Stimulated activated CD8-positive, alpha-beta memory T cell treated with anti-CD3 and anti-CD28 coated beads, Interleukin-2, amount 100 ng/mL, for 48 hours (primary cell): ENCODE measurements around the gene OR4C16.

Experiments used
- DNase-seq, 2 donors: peaks; one replicate each; pipeline ENCODE4 v3.0.0-alpha.2; 2020; ENCODE audit warnings: low read depth in 2 of 2

OR4C16 gene

DNA sequence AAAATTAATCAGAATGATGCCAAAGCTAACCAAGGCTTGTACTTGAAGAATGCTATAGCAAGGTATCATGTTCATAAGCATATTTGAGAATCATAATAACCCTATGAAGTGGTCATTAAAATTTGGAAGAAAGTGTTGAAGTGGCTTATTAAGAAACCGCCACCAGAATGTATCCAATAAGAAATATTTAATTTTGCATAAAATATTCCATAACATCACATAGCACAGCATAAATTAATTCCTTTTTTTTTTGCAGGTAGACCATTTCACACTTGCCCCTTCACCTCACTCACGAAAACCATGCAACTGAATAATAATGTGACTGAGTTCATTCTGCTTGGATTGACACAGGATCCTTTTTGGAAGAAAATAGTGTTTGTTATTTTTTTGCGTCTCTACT, at the start of gene OR4C16:
TSS of gene OR4C16 (plus strand) at position 301 of the 400 bp plus-strand sequence. CDS start at position 301, 0 bp downstream.
- no peak for DNase-seq

- no peak for DNase-seq
These were observed 17.8 kb upstream of the OR4C16 start, which contains the start of gene OR4C15 for GRCh38 chr11:55554169-55554568. TSS of gene OR4C15 (plus strand) at chr11:55554469. CDS start at chr11:55554469, 0 bp downstream.

GRCh38 chr11:55572548-55572947, 620 bp downstream of the OR4C16 start:
- DNase-seq: no peak

DNA sequence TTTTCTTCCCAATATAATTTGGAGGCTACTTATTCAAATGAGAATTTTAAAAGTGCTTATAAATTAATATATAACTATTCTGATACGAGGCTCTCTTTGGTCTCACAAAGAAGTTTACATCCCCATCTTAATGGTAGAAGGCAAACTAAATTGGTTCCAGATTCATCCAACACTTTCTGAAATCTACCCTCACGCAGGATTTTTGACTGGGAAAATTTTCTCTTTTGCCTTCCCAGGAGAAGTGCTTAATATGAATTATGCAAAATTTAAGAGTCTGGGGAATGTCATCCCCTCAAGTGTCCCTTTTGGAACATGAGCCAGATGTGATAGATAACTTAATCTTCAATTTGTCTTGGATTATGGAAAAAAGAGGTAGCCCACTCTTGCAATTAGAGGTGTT, 35.6 kb downstream of the OR4C16 start, which contains the start of gene OR4C11:
TSS of gene OR4C11 (minus strand) at position 101 of the 400 bp plus-strand sequence. CDS start 3,272 bp downstream, outside the sequence.
- DNase-seq: no peak
